ENCODE data around the gene LAMA1. TPM values are rescaled to one million over a fixed set of nuclear protein-coding genes. Genes with fewer than 3 reads are reported as not detected.

The LAMA1 gene
- polyA plus RNA-seq, 1 donor from 2014 or later: not detected

DNA sequence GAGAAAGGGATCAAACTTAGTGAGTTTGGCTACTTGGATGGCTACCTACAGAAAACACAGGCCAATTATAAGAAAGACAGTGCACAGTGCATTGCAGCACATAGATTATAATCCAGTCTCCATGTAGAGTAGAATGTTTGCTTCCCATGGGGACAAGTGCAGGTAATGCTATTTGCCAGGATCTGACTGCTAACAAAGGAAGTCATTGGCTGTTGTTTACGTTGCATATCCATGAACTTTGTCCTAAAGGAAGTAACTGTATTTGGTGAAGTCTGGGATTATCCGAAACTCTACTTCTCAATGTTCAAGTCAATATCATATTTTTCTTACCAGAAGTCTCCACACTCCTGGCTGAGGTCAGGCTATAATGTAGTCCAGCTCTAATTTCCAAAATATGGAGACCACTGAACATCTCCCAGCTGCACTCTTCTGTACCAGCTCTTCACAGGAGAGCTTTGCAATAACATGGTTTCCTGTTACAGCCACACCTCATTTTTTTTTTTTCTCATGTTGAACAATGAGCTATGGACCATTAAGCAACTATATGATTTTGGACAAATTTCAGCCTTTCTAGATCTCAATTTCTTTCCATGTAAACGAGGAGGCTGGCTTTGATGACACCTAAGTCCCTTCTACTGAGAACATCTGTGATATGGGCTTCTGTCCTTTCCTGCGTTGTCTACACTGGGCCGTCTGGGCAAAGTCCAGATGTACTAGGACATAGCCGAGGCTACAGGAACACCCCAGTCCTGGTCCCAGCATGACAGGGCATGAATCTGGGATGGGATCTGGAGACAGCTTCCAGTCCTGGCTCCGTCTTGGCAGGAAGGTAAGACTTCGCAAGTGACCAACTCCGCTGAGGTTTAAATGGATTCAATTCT lies 154.8 kb downstream of the LAMA1 start:
- Mint-ChIP-seq H3K27ac (no peak overlapping the region), H3K4me1 (no peaks in the 10 kb centered on the region), H3K4me3 (no peak overlapping the region), H3K27me3 (no peaks in the 10 kb centered on the region), H3K36me3 (no peaks in the 10 kb centered on the region), H3K9me3 (peaks cover 2 to 8% (median 3%) of the 10 kb centered on the region in 3 donors)

DNA sequence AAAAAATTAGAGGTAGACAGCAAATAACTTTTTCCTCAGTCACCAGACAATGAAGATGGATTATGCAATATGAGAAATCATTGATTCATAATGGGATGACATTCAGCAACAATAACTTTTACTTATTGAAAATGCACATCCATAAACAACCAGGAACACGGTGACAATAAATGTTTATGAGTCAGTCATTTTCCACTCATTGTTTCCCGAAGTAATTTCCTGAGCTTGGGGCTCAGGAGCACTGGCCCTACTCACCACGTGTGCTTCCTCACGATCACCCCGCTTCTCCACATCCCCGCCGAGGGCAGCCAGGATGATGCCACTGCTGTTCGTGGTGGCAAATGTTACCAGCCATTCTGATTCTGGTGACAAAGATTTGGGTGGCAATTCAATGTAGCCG lies 156.3 kb downstream of the LAMA1 start:
- Mint-ChIP-seq H3K9me3 (peaks cover 2 to 5% (median 3%) of the 10 kb centered on the region in 3 donors), H3K4me1 (no peaks in the 10 kb centered on the region), H3K36me3 (no peaks in the 10 kb centered on the region), H3K27ac (no peak overlapping the region), H3K27me3 (no peaks in the 10 kb centered on the region), H3K4me3 (no peak overlapping the region)

DNA sequence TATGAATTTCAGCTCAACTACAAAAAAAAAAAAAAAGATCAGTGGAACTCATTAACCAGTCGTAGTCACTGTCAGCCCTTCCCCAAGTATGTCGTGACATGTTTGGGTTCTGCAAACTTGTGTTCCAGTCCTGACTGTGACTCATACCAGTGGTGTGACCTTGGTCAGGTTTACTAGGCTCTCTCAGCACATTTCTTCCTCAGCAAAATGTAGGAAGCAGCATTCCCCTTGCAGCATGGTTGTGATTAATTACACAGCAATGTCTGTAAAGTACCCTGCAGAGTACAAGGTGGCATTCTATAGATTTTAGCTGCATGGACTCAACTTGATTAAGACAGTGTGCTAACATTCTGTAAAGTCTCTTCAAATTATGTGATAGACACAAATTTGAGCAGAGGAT lies 156.9 kb downstream of the LAMA1 start:
- Mint-ChIP-seq H3K36me3 (no peaks in the 10 kb centered on the region), H3K27me3 (no peaks in the 10 kb centered on the region), H3K4me1 (no peaks in the 10 kb centered on the region), H3K4me3 (no peak overlapping the region), H3K9me3 (peaks cover 0 to 5% (median 2%) of the 10 kb centered on the region in 3 donors), H3K27ac (no peak overlapping the region)

DNA sequence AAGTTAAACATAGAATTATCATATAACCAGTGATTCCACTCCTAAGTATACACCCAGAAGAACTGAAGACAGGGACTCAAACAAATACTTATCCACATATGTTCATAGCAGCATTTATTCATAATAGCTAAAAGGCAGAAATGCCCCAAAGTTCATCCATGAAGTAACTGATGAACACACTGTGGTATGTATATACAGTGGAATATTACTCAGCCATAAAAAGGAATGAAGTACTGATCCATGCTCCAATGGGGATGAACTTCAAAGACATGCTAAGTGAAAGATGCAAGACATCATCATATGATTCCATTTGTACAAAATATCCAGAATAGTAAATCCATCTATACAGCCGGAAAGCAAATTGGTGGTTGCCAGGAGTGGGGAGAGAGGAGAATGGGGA lies 157.5 kb downstream of the LAMA1 start:
- no peaks in the 10 kb centered on the region for H3K27me3 Mint-ChIP-seq
- no peaks in the 10 kb centered on the region for H3K4me1 Mint-ChIP-seq
- H3K27ac Mint-ChIP-seq: no peak overlapping the region
- H3K36me3 Mint-ChIP-seq: no peaks in the 10 kb centered on the region
- no peak overlapping the region for H3K4me3 Mint-ChIP-seq
- peaks cover 0 to 5% (median 2%) of the 10 kb centered on the region in 3 donors for H3K9me3 Mint-ChIP-seq

DNA sequence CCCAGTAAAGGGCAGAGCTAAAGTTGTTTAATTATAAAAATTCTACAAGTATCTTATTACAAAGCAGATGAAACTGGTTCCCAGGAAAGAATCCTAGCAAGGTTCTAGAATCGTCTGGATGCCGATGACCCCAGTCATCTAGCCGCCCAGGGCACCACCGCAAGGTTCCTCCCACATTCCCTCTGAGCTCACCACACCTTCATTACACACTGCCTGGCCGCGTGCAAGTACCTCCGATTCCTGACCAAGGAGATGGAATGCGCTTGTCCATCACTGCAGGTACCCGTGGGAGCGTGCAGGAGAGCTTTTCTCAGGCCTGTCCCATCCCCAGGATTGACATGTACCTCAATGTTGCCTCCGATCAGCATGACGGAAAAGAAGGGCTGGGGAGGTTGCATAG lies 158.5 kb downstream of the LAMA1 start:
- H3K27ac Mint-ChIP-seq: no peak overlapping the region
- H3K4me1 Mint-ChIP-seq: no peaks in the 10 kb centered on the region
- H3K36me3 Mint-ChIP-seq: no peaks in the 10 kb centered on the region
- H3K9me3 Mint-ChIP-seq: peaks cover 0 to 5% (median 2%) of the 10 kb centered on the region in 3 donors
- no peak overlapping the region for H3K4me3 Mint-ChIP-seq
- no peaks in the 10 kb centered on the region for H3K27me3 Mint-ChIP-seq

DNA sequence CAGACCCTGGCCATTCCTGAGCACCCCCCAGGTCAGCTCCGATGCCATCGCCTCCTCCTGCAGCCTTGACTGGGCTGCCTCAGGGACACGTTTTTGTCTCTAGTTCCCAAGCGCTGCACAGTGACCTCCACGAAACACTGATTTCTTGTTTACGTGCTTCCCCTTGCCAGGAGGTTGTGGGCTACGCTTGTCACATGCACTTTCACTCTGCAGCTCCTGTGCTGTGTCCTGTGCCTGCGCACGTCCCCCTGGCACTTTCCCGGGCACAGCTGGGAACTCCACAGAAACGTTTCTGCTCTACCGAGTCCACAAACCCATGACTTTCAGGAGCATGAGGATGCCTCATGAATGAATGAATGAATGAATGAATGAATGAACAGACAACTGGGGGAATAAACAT lies 160.6 kb downstream of the LAMA1 start:
- Mint-ChIP-seq H3K27ac (no peak overlapping the region), H3K36me3 (no peaks in the 10 kb centered on the region), H3K27me3 (no peaks in the 10 kb centered on the region), H3K4me3 (no peak overlapping the region), H3K9me3 (peaks cover 0 to 5% (median 2%) of the 10 kb centered on the region in 3 donors), H3K4me1 (no peaks in the 10 kb centered on the region)

DNA sequence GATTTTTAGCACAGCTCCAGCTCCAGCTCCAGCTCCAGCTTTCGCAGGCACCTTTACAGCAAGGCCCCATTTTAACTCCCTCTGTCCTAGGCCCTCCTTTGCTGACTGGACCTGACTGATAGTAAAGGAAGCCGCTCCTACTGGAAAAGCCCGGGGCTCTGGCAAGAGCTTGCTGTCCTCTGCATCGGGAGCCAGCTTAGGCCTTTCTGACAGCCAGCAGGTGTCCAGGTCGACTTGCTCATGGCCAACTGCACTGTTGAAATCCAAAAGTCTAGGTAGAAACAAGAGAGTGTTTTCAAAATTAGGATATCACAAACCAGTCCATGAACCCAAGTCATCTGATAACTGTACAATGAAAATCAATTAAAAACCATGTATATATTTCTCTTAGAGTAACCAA lies 161.1 kb downstream of the LAMA1 start:
- H3K9me3 Mint-ChIP-seq: peaks cover 0 to 5% (median 1%) of the 10 kb centered on the region in 3 donors
- H3K4me3 Mint-ChIP-seq: no peak overlapping the region
- no peaks in the 10 kb centered on the region for H3K36me3 Mint-ChIP-seq
- H3K4me1 Mint-ChIP-seq: no peaks in the 10 kb centered on the region
- H3K27ac Mint-ChIP-seq: no peak overlapping the region
- no peaks in the 10 kb centered on the region for H3K27me3 Mint-ChIP-seq

DNA sequence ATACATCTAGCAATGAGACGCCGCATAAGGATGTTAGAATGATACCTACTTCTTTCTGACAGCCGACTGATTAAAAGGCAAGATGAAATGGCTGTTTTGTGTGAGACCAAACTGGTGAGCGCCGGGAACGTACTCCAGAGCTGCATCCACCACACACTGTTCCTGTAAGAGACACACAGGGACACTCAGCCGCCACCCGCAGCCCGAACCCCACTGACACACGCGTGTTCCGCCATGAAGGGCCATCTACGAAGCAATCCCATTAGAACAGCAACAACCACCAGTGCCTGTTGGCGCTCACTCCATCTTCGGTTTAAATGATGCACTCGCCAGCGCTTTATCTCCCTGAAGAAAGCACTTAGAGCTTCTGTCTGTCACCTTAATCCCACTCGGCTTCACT lies 162.3 kb downstream of the LAMA1 start:
- Mint-ChIP-seq H3K4me3 (no peak overlapping the region), H3K36me3 (no peaks in the 10 kb centered on the region), H3K9me3 (peaks cover 0 to 2% (median 0%) of the 10 kb centered on the region in 3 donors), H3K4me1 (no peaks in the 10 kb centered on the region), H3K27ac (no peak overlapping the region), H3K27me3 (no peaks in the 10 kb centered on the region)

DNA sequence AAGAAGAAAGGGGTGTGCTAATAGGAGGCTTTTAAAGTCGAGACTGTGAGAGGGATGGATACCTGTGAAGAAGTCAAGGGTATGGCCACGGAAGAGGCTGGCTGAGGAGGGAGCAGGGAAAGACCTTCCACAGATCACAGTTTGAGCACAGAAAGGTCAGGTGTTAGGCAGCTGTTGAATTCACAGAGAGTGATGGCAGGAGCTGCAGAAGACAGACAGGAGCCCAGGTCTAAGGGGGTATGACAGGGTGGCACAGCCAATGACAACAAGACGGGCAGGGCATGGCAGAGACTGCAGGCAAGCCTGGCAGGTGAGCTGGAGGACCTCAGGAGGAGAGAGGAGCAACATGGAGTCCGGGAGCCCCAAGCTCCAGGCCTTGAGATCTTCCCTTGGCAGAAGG lies 163.1 kb downstream of the LAMA1 start:
- Mint-ChIP-seq H3K4me3 (no peak overlapping the region), H3K36me3 (no peaks in the 10 kb centered on the region), H3K27me3 (no peaks in the 10 kb centered on the region), H3K27ac (peak overlapping the region in 1 of 3 donors; percentile 54), H3K9me3 (no peaks in the 10 kb centered on the region), H3K4me1 (no peaks in the 10 kb centered on the region)

DNA sequence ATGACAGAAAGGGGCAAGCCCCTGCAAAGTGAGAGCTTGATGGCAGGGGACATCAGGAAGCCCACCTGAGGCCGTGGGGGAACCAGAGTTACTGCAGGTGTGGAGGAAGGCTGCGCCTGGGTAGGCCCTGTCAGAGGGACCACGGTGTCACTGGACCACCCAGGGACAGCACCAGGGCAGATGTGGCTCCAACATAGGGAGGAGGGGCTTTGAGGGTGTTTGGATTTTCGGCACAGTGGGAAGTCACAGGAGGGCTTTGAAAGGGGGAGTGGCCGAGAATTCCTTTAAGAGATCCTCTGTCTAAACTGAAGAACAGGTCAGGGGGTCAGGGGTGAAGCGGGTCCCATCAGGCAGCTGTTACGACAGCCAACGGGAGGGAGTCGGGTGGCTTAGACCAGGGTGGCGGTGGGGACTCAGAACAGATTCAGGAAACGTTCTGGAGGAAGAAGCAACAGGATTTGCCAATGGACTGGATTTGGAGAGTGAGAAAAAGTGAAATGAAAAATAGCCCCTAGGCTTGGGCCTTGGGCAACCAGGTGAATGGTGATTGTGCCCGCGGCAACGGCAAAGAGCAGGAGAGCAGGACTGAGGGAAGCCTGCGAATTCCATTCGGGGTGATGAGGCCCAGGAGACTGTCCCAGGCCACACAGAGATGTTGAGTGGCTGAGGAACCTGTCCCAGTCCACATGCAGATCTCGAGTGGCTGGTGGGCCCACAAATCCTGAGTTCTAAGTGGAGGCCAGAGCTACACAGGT lies 166.1 kb downstream of the LAMA1 start:
- Mint-ChIP-seq H3K27me3 (no peaks in the 10 kb centered on the region), H3K27ac (no peak overlapping the region), H3K9me3 (no peaks in the 10 kb centered on the region)

DNA sequence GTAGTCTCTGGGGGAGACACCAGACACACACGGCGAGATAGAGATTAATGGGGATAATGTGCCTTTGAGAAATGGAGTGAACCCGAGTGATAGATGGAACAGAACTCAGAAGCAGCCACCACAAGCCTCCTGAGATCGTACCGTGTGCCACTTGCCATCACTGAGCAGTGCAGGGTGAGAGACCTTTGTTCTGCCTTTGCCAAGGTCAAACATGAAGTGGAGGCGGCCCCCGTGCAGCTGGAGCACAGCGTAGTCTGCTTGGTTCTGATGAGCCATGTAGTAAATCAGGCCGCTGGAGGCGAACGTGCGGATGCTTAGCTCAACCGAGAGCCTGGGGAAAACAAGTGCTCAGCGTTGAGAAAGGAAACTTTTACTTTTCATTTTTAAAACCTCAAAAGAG lies 167.0 kb downstream of the LAMA1 start:
- H3K9me3 Mint-ChIP-seq: no peaks in the 10 kb centered on the region
- no peaks in the 10 kb centered on the region for H3K27me3 Mint-ChIP-seq
- H3K4me3 Mint-ChIP-seq: no peak overlapping the region
- H3K4me1 Mint-ChIP-seq: no peaks in the 10 kb centered on the region
- no peak overlapping the region for H3K27ac Mint-ChIP-seq
- H3K36me3 Mint-ChIP-seq: no peaks in the 10 kb centered on the region

More for the DNA sequence above, 166.1 kb downstream of the LAMA1 start:
- Mint-ChIP-seq H3K36me3 (no peaks in the 10 kb centered on the region), H3K4me3 (no peak overlapping the region), H3K4me1 (no peaks in the 10 kb centered on the region)

DNA sequence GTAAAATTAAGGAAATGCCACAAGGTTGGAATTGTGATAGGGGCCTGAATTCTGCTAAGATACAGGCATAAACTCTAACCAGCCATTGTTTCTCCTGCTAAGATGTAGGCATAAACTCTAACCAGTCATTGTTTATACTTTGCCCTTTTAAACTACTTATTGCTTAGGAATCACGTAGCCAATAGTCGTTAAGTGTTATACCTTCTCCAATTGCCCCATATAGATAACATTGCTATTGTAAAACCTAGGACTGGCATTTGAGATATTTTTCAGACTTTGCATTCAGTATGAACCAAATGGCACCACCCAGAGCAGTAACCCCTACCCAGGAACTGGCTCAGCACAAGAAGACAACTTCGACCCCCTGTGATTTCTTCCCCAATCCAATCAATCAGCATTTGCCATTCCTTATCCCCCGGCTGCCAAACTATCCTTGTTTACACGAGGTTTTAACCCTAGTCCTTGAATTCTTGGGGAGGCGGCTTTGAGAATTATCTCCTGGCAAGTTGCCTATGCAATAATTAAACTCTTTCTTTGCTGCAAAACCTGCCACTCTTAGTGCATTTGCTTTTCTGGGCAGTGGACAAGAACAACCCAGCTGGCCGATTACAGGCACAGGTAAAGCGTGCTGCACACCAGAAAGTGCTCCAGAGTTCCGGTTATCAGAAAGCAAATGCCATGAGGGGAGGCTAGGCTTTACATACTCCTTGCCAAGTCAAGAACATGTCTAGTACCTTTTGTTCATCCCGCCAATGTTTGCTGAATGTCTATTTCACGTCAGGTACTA lies 167.6 kb downstream of the LAMA1 start:
- no peaks in the 10 kb centered on the region for H3K36me3 Mint-ChIP-seq
- H3K27me3 Mint-ChIP-seq: no peaks in the 10 kb centered on the region
- H3K9me3 Mint-ChIP-seq: no peaks in the 10 kb centered on the region
- H3K4me1 Mint-ChIP-seq: no peaks in the 10 kb centered on the region
- H3K27ac Mint-ChIP-seq: no peak overlapping the region
- H3K4me3 Mint-ChIP-seq: no peak overlapping the region

DNA sequence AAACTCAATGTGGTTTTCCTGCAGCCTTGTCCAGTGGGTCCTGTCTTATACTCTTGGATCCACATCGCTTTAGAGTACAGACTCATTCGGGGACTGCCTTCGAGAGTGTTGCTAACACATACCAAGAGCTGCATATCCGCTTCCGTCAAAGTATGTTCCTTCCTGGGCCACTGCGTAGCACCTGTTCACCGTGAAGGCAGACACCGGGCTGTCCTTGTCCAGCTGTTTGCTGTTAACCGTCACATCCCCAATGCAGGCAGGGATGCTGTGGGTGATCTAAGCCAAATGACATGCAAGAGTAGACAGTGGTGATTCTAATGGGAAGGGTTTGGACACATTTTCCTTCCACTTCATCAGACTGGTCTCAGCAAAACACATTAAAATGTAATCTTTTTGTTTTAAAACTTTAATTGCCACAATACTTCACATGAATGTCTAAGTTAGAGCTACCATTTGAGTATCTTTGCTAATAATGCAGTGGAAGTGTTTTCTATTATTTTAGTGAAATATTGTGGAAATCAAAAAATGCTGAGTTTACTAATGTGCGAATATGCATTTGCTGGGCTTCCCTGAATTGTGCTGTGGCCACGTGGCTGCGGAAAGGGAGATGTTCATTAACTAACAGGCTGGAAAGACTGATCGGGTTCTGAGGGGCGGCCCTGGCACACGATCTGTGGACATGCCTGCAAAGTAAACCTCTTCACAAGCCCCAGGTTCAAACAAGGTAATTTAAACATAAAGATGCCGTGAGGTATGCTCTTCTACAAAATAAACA lies 169.1 kb downstream of the LAMA1 start:
- Mint-ChIP-seq H3K4me1 (no peaks in the 10 kb centered on the region), H3K27ac (no peak overlapping the region), H3K9me3 (no peaks in the 10 kb centered on the region), H3K27me3 (no peaks in the 10 kb centered on the region), H3K4me3 (no peak overlapping the region), H3K36me3 (no peaks in the 10 kb centered on the region)

DNA sequence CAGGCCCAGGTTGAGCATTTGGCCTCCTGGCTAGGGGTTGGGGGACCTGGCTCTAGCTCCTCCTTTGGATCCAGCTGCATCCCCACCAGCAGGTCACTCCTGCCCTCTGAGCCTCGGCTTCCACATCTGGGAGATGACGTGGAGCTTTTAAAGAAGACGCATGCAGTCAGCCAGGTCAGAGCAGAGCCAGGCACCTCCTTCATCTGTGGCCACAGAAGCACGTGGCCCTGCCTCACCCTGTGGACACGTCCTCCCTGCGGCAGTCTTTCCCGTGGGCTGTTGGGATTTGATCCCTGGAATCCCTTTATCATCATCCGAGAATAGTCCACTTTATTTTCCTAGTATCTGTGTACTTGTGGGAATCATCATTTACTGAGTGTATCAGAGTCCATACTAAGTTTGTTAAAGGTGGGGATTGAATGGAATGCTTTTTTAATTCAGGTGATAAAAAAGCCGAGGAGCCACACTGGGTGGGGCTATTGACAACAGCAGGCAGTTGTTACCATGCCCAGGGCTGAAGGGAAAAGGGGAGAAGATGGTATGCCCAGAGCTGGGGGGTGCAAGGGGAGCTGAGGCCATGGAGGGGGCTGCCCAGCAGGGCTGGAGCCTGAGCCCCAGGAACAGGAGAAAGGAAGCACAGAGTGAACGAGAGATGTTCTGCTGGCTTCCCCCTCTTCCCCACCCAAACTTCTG lies 170.1 kb downstream of the LAMA1 start:
- H3K27ac Mint-ChIP-seq: no peak overlapping the region
- H3K4me3 Mint-ChIP-seq: no peak overlapping the region
- no peaks in the 10 kb centered on the region for H3K36me3 Mint-ChIP-seq
- H3K27me3 Mint-ChIP-seq: no peaks in the 10 kb centered on the region
- H3K4me1 Mint-ChIP-seq: no peaks in the 10 kb centered on the region
- H3K9me3 Mint-ChIP-seq: peaks cover 0 to 2% (median 2%) of the 10 kb centered on the region in 3 donors

All from IgD-negative memory B cell (primary cell).